ENCODE measurements around the gene CRTC1. TPM values are rescaled to one million over a fixed set of nuclear protein-coding genes. Genes with fewer than 3 reads are reported as not detected.

The CRTC1 gene
- polyA plus RNA-seq, 2 of the 4 experiments (the other 2 are of a cell fraction) = 0.87 to 4.0 TPM

GRCh38 chr19:18746401-18747325 is 63.2 kb downstream of the CRTC1 start:
- no peak overlapping the region for H3K4me2 ChIP-seq
- no peak overlapping the region for H3K27ac ChIP-seq
- DNase-seq (ENCODE audit: low read depth in 1 of 2, low spot score in 1 of 2) (no peak), ATAC-seq (no peak), FAIRE-seq (no peak)
- TF ChIP-seq FOXS1 (CRISPR knock-in tag; IDR thresholded peaks at IDR 0.05) = no peak
- TF ChIP-seq, protein P1, sequence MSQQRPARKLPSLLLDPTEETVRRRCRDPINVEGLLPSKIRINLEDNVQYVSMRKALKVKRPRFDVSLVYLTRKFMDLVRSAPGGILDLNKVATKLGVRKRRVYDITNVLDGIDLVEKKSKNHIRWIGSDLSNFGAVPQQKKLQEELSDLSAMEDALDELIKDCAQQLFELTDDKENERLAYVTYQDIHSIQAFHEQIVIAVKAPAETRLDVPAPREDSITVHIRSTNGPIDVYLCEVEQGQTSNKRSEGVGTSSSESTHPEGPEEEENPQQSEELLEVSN (IDR thresholded peaks at IDR 0.05; ENCODE audit: borderline replicate concordance, low read depth) = no peak
- TF ChIP-seq, protein P2, sequence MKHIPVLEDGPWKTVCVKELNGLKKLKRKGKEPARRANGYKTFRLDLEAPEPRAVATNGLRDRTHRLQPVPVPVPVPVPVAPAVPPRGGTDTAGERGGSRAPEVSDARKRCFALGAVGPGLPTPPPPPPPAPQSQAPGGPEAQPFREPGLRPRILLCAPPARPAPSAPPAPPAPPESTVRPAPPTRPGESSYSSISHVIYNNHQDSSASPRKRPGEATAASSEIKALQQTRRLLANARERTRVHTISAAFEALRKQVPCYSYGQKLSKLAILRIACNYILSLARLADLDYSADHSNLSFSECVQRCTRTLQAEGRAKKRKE (CRISPR knock-in tag; IDR thresholded peaks at IDR 0.05; ENCODE audit: low read depth) = no peak
- TF ChIP-seq NFE2L2 (conservative IDR thresholded peaks at IDR 0.05; ENCODE audit: low read length) = no peak
- TF ChIP-seq MAX (IDR thresholded peaks at IDR 0.05) = no peak
- TF ChIP-seq RNF2 (IDR thresholded peaks at IDR 0.05; ENCODE audit: borderline replicate concordance, low read depth) = no peak
- no peak for TF ChIP-seq MAFK (IDR thresholded peaks at IDR 0.05; ENCODE audit: partially characterized antibody)
- TF ChIP-seq HOXA7 (CRISPR knock-in tag; IDR thresholded peaks at IDR 0.05) = no peak
- no peak for TF ChIP-seq ZFP36 (IDR thresholded peaks at IDR 0.05; ENCODE audit: borderline replicate concordance, partially characterized antibody)
- TF ChIP-seq HES2 (IDR thresholded peaks at IDR 0.05) = no peak
- TF ChIP-seq ZNF302 (CRISPR knock-in tag; IDR thresholded peaks at IDR 0.05) = no peak
- no peak for TF ChIP-seq RAD21 (conservative IDR thresholded peaks at IDR 0.05 in 1 of 2, IDR thresholded peaks at IDR 0.05 in 1 of 2)
- ChIA-PET POLR2A (no interaction called here), CTCF (interaction anchor here (0.7 kb wide), 1 partner anchor 35 kb away, joined by 4 read pairs; no protein-coding TSS in a partner anchor)
- no peaks in the 10 kb centered on the region for H3K9me3 ChIP-seq
- no peak overlapping the region for H3K4me3 ChIP-seq
- no peaks in the 10 kb centered on the region for H3K4me1 ChIP-seq
- WGBS (ENCODE audit: missing lambda C conversion rate) = 87% methylated on average over 15 of the region's 29 CpGs

DNA sequence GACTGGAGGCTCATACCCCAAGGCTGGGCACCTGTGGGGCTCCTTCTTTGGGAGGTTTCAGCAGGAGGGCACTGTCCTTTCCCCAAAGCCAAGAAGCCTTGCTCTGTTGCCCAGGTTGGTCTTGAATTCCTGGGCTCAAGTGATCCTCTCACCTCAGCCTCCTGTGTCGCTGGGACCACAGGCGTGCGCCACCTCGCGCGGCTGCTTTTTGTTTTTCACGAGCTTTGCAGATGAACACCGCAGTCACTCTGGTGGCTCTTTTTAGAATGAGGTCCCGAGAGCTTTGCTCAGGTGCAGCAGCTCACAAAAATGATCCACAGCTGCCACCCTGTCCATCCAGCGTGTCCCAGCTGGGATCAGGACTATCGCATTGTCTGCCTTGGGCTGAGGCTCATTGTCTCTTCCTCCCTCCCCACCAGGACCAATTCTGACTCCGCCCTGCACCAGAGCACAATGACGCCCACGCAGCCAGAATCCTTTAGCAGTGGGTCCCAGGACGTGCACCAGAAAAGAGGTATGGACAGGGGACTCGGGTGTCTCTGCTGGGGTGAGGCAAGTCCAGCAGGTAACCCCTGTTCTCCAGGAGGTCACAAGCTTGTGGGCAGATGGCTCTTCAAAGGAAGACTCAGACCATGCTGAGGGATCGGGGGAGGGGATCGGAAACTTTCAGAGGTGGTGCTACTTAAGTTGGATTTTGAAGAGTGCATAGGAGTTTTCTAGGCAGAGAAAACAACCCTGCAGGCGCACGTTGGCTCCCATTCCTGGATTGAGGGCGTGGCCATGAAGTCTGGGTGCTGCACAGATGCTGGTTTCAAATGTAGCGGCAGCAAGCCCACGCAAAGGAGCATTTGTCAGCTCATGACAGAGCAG is 66.1 kb downstream of the CRTC1 start:
- DNase-seq (ENCODE audit: low read depth in 1 of 2, low spot score in 1 of 2) (no peak), FAIRE-seq (no peak), ATAC-seq (no peak)
- Histone ChIP-seq H3K4me3 (no peak overlapping the region), H3K27ac (no peak overlapping the region), H3K4me1 (no peaks in the 10 kb centered on the region), H3K9me3 (no peaks in the 10 kb centered on the region), H3K4me2 (no peak overlapping the region)
- CTCF ChIA-PET = interaction anchor here (1.0 to 1.5 kb wide), 2 partner anchors 48 to 155 kb away, joined by 3 read pairs; no protein-coding TSS in a partner anchor
- TF ChIP-seq HOXA7 (CRISPR knock-in tag; IDR thresholded peaks at IDR 0.05) = no peak
- no peak for TF ChIP-seq HOXB5 (CRISPR knock-in tag; IDR thresholded peaks at IDR 0.05)
- TF ChIP-seq RCOR1 (IDR thresholded peaks at IDR 0.05; ENCODE audit: low read depth, low read length) = no peak
- TF ChIP-seq, protein P3, sequence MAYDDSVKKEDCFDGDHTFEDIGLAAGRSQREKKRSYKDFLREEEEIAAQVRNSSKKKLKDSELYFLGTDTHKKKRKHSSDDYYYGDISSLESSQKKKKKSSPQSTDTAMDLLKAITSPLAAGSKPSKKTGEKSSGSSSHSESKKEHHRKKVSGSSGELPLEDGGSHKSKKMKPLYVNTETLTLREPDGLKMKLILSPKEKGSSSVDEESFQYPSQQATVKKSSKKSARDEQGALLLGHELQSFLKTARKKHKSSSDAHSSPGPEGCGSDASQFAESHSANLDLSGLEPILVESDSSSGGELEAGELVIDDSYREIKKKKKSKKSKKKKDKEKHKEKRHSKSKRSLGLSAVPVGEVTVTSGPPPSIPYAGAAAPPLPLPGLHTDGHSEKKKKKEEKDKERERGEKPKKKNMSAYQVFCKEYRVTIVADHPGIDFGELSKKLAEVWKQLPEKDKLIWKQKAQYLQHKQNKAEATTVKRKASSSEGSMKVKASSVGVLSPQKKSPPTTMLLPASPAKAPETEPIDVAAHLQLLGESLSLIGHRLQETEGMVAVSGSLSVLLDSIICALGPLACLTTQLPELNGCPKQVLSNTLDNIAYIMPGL (CRISPR knock-in tag; IDR thresholded peaks at IDR 0.05; ENCODE audit: borderline replicate concordance) = no peak
- TF ChIP-seq CTCF (IDR thresholded peaks at IDR 0.05) = no peak
- no peak for TF ChIP-seq CBX2 (IDR thresholded peaks at IDR 0.05; ENCODE audit: borderline replicate concordance, low read depth)
- TF ChIP-seq TFCP2L1 (CRISPR knock-in tag; IDR thresholded peaks at IDR 0.05) = no peak
- WGBS (ENCODE audit: missing lambda C conversion rate) = 94% methylated on average over 22 of the region's 23 CpGs
- POLR2A ChIA-PET = no interaction called here

Measured in A549 (cell line).